ENCODE data around the gene TMEM256.

- TF ChIP-seq CTCF (IDR thresholded peaks at IDR 0.05) (no peak), POLR2A (IDR thresholded peaks at IDR 0.05) (no peak), POLR2AphosphoS5 (IDR thresholded peaks at IDR 0.05) (no peak), EP300 (IDR thresholded peaks at IDR 0.05) (no peak)
These were observed 42.0 kb downstream of the TMEM256 start for GRCh38 chr17:7361906-7362305.
